GM10248 (cell line): ENCODE data around the gene PNMA6F.

Experiments used
- CTCF ChIA-PET: fragments of 300-600 bp; sonication (Branson Sonifier 250); formaldehyde crosslinking; extraction: SDS; loops from one replicate; lab custom pipeline; 2021; ENCODE audit warnings: antibody characterized with exemption; lab: Yijun Ruan, JAX
- POLR2A ChIA-PET: fragments of 350-650 bp; sonication (Branson Sonifier 250); formaldehyde crosslinking; extraction: SDS; loops from one replicate; lab custom pipeline; 2020; ENCODE audit warnings: antibody characterized with exemption; lab: Yijun Ruan, JAX
- DNase-seq: peaks from one replicate; pipeline ENCODE4 v3.0.0; 2012; ENCODE audit errors: extremely low spot score
- TF ChIP-seq, protein P1 (sequence below): IDR thresholded peaks from 2 replicates; pipeline ENCODE4 v1.5.1; 2012; ENCODE audit warnings: mild to moderate bottlenecking, low read depth; ENCODE audit errors: extremely low read depth, missing control alignments, control extremely low read depth

Gene PNMA6F

DNA sequence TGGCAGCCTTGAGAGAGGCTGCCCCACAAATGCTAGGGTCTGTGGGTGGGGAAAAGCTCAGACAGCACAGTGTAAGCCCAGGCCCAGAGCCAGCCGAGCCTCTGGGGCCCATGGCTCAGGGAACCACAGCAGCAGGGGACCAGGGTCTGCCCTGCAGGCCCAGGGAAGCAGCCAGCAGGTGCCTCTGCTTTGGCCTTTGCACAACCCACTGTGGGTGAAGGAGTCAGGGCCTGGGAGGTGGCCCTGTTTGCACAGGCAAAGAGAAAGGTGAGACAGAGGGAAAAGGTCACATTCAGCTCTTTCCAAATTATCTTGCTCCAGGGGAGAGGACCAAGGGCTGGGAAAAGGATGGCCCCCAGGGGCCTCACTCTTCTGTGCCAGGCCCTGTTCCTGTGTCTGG is 8.7 kb downstream of the PNMA6F start:
- POLR2A ChIA-PET, result no interaction called here
- no peak for DNase-seq
- TF ChIP-seq, protein P1, sequence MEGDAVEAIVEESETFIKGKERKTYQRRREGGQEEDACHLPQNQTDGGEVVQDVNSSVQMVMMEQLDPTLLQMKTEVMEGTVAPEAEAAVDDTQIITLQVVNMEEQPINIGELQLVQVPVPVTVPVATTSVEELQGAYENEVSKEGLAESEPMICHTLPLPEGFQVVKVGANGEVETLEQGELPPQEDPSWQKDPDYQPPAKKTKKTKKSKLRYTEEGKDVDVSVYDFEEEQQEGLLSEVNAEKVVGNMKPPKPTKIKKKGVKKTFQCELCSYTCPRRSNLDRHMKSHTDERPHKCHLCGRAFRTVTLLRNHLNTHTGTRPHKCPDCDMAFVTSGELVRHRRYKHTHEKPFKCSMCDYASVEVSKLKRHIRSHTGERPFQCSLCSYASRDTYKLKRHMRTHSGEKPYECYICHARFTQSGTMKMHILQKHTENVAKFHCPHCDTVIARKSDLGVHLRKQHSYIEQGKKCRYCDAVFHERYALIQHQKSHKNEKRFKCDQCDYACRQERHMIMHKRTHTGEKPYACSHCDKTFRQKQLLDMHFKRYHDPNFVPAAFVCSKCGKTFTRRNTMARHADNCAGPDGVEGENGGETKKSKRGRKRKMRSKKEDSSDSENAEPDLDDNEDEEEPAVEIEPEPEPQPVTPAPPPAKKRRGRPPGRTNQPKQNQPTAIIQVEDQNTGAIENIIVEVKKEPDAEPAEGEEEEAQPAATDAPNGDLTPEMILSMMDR, result no peak
- CTCF ChIA-PET, result no interaction called here

DNA sequence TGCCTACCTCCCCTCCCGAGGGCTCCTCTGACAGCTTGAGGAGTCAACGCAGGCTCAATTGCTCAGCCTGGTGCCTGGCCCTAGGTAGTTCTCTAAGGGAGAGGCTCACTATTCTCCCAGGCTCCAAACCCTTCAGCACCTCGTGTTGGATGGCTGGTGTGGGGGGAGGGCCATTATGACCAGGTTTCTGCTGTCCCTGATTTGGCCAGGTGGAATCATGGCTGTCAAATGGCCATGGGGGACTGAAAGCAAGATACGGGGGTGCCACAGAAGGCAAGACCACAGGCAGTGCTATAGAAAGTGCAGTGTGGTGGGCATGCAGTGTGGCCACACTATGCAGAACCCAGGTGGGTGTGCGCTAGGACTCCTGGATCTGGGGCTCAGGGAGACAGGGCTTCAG is 9.5 kb downstream of the PNMA6F start:
- CTCF ChIA-PET, result no interaction called here
- TF ChIP-seq, protein P1, result no peak
- no peak for DNase-seq
- POLR2A ChIA-PET, result no interaction called here

DNA sequence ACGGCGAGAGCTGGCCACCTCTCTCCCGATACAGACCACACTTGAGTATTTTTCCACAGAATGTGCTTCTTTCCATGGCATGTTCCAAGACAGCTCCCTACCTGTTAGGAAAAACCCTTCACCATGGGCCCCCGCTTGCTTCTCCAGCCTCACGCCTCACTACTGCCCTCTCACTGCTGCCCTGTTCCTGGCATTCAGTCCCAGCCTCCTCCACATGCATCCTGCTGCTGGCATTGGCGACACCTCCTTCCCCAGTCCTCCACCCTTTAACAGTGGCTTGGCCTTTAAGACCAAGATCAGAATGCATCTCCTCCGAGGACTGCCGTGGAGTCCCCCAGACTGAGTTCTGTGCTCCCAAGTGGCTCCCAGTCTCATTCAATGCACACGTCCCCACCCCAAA is 10.7 kb downstream of the PNMA6F start:
- TF ChIP-seq, protein P1, result no peak
- ChIA-PET CTCF (no interaction called here), POLR2A (no interaction called here)
- DNase-seq, result no peak

DNA sequence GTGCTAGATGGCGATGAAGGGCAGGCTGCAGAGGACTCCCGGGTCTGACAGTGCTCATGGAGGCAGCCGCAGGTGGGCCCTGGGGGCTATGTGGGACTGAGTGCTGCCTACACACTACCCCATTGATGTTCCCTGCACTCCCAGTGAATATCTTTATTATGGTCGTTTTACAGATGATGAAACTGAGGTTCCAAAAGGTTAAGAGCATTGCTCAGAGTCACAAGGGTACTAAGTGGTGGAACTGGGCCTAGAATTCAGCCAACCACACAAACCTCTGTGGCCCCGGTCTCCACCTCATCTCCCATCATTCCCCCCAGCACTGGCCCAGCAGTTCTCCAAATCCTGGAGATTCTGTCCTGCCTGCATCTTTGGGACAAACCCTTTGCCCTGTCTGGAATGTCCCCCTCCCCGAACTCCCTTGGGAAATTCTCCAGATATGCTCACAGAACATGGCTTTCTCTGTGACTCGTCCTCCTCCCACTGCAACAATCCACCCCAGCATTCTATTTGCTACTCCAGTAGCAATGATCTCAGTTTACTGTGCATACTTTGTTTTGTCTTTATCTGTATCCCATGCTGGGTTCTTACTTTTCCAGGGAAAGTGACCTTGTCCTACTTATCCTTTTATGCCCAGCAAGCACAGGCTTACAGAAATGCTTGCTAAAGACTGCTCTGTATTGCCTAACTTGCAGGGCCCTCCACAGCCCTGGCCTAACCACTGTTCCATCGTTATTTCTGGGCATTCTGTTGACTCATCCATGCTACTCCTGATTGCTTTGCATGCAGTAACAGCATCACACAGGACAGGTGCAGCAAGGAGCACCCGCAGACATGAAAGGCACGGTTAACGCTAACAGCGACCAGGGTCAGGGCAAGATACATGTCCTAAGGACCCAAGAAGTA is 14.0 kb downstream of the PNMA6F start:
- no peak for DNase-seq
- CTCF ChIA-PET, result no interaction called here
- POLR2A ChIA-PET, result no interaction called here
- TF ChIP-seq, protein P1, result no peak

DNA sequence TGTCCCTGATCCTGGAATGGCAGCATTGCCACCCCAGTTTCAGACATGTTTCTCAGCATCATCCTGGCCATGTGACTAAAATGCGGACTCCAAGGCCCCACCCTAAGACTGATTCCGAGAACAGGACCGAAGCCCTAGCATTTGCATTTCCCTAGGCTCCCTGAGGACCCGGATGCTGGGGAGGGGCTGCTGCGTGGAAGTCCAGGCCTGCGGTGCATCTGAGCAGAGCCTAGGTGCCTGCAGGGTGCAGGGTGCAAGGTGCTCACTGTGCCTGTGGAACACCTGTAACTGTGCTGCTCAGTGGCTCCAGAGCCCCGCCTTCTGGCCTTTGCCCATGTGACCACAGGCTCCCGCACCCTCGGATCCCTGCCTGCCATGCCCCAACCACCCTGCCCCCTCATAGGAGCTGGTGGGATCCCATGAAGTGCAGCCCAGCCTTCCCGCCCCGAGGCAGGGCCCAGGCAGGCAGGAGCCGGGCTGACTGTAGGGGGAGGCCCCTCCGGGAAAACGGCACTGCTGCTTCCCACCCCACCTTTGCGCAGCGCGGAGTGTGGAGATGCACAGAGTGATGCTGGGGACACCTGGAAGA is 14.9 kb downstream of the PNMA6F start:
- CTCF ChIA-PET, result no interaction called here
- TF ChIP-seq, protein P1, result no peak
- POLR2A ChIA-PET, result no interaction called here
- DNase-seq, result no peak

DNA sequence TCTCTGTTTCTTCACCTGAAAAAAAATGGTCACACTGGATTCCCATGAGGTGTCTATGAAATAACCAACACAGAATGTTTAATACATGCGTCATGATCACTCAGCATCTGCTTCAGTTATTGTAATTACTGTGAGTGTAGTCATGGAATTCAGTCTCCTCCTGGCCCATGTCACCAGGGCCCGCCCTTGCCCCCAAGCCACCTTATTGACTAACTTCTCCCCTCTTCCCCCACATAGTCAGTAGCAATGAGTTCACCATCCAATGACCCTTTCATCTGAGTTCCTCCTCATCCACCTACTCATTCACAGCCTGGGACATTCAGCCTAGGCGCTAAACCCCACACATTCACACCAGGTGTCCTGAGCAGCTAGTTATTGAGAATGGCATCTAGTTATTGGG is 15.6 kb downstream of the PNMA6F start:
- CTCF ChIA-PET, result no interaction called here
- DNase-seq, result no peak

More for the DNA sequence above, 15.6 kb downstream of the PNMA6F start:
- POLR2A ChIA-PET, result no interaction called here
- TF ChIP-seq, protein P1, result no peak
